Kidney tubule cell (primary cell): Measurements from ENCODE around the gene BIN1.

Experiments used
- DNase-seq: peaks from one replicate; pipeline ENCODE4 v3.0.0-alpha.2; 2018; ENCODE audit warnings: low spot score

The BIN1 gene

DNA sequence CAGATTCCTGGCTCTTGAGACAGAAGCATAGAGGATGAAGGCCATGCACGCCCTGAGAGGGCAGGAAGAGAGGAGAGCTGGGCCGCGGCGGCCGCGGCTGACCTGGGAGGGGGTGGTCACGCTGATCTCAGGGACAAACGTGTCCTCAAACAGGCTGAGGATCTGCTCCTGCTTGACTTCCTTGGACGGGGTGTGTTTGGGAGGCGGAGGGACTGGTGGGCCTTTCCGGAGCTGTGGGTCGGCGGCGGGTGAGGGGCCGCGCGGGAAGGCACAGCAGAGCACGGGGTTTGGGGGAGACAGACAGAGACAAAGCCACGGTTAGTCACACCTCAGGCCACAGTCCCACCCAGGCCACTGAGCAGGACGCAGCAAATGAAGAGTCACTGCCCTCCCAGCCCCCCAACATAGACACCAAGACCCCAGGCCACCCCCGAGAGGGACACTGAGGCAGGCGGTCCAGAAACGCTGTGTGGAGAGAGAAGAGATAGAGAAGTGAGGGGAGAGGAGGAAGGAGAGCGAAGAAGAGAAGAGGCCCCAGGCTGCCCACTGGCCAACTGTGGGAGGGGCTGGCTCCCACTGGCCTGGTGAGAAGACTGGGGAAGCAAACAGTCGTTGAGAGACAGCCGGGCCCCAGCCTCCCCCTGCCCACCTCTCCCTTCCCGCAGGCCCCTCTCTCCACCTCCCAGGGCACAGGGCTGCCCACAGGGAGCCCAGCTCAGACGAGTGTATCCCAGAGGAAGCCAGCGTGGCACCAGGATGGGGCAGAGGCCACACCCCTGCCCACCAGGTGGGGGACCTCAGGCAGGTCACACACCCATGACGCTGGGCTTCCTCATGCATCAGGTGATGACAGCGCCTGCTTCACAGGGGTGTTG, 49.3 kb downstream of the BIN1 start:
- no peak for DNase-seq

DNA sequence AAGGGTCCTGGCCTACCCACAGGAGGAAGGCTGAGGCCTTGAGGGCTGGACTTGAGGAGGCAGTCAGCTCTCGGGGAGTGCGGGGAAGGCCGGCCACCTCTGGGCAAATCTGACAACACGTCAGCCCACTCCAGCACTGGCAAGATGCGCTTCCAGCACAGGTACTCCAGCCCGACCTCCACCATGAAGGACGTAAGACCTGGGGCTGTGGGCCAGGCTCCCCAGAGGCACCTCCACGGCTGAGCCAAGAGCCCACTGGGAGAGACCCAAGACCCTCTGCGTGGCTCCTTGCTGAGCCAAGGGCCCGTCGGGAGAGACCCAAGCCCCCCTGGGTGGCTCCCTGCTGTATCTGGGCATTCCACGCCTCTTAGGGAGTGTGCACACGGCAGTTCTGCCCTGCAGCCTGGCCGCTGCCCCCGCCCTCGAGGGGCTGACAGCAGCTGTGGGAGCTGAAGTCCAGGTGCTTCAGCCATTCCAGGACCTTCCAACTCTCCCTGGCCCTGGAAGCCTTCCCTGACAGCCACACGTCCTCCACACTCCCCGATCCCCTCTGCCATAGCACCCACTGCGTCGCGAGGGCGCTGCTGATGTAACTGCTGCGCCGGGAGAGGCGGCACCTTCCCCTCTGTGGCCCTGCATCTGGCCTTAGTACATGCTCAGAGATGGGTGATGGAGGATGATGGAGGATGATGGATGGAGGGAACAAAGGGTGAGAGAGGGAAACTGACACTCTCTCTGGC, 50.2 kb downstream of the BIN1 start:
- DNase-seq = no peak

DNA sequence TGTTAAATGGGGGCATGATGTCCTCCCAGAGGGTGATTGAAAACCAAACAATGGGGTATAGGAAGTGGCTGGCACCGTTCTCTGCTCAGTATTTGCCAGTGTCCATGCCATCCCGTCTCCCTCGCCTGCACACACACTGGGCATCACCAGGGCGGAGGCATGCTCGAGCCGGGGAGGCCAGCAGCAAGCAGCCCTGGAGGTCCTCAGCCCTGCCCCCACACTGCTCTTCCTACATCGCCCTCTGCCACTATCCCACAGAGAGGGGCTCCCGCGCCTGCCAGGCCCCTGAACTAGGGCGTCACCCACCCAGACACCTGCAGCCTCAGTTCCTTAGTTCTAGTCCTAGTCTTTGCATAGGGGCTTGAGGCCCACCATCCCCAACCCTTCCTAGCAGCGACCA, 50.9 kb downstream of the BIN1 start:
- DNase-seq = no peak

DNA sequence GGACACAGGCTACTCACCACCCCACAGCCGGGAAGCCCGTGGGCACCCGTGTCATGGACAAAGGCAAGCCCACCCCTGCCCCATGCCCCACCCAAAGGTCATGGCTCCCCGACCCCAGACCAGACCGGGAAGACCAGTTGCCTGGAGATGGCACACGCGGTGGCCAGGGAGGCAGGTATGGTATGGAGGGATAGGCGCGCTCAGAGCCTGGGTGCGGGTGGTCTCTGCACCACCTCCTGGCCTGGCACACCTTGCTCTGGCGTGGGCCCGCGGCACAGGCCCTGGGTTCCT, 51.2 kb downstream of the BIN1 start:
- DNase-seq = no peak

GRCh38 chr2:127054996-127055785, 51.8 kb downstream of the BIN1 start:
- DNase-seq = no peak

DNA sequence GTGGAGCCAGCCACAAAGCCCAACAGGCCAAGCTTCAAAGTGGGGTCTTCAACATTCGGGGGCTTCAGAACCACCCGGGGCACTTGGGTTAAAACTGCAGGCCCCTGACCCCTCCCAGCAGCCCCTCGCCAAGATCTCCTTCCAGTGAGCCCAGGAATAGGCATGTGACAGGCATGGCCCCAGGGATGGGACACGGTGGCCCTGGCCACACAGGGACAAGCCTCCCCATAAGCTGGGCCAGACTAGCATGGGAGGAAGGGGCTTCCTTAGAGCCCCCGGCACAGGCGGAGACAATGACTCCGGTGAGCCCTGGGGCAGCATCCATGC, 52.4 kb downstream of the BIN1 start:
- no peak for DNase-seq

DNA sequence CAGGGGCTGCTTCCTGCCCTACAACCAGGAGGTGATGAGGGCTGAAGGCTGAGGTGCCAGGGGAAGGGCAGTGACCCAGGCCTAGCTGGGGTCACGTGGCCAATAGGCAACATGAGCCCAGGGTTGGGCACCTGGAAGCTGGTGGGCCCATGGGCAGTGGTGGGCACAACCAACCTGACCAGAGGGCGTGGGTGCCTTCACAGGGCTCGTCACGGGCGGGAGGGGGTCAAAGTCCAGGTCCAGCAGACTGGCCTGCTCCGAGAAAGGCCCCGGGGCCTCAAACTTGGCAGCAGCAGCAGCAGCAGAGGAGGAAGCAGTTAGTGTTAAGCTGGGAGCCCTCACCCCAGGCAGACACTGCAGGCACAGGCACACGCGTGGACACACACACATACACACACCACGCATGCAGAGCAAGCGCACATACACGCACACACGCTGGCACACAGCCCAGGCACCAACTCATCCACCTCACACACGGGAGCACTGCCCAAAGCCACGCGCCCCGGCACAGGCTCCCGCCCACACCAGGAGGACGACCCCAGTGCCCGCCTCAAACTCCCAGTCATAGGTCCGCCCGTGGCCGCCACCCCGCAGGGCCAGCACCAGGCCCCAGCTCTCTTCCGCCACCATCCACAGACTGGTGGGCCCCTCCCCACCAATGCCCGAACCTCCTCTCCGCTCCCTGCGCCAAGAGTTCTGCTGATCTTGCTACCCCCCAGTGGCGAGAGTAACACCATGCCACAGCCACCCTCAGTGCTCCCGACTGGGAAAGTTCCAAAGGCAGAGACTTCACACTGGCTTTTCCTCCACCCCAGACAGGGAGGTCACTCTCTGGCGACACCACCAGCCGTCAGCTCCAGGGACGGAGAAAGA, 53.0 kb downstream of the BIN1 start:
- peak; percentile 22 for DNase-seq

DNA sequence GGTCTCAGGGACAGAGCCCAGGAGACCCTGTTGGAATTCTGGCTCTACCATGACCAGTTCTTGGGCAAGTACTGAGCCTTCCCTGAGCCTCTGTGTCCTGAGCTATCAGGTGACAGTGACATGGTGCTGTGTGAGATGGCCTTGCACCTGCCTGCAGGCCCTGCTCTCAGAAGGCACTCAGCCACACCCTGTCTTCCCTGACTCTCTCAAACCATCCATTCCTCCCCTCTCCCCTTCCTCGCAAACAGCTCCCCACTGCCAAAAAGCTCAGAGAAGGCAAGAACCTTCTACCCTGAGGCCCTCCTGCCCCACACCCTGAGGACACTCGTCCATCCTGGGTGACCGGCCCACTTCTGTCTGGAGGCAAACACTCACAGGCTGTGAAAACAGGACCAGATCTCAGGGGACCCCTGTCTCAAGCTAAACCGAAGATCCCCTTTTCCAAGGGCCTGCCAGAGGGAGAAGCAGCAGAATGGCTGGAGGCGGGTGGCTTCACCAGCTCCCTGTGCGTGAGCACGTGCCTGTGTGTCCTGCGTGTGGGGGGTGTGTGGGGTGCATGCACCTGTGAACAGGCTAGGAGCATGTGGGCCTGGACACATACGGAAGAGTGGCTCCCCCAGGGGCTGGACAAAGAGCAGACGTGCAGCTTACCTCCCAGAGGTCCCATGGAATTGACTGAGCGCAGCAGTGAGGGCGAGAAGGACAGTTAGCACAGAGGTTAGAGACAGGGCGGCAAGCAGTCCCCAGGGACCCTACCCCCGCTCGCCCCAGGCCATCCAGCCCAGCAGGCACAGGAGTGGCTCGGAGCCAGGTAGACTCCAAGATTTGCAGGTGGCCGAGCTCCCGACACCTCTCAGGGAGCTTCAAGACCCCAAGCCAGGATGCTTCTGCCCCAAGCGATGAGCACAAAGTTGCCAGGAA, 53.9 kb downstream of the BIN1 start:
- DNase-seq = no peak

DNA sequence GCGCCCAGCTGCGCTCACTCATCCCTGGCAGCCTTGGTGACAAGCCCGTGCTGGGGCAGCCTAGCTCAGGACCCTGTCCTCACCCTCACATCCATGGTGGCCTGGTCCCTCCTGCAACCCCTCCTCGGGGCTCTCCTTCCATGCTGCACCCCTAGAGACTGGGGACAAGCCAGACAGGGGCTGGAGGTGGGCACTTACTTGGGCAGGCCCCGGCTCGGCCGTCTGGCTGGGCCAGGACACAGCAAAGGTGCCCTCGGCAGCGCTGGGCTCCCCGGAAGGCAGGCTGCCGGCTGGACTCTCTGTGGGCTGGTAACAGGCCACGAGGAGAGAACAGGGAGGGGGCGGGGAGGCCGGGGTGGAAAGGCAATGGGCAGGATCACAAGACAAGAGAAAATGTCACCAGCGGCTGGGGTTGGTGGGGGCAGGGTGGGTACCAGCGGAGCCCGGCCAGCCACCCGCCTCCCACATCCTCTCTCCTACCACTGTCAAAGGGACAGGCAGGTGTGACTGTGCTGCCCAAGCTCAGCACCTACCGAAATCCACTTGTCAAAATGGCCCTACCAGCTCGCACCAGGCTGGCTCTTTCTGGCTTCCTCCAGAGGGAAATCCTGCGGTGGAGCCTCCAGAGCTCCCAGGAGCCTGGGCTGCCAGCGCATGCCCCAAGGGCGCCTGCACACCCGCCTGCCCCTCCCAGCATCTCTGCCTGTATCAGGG, 54.7 kb downstream of the BIN1 start:
- DNase-seq = no peak

GRCh38 chr2:127051116-127052056, 55.6 kb downstream of the BIN1 start:
- no peak for DNase-seq

- DNase-seq = no peak
Observed at GRCh38 chr2:127050803-127051115, 56.2 kb downstream of the BIN1 start.

DNA sequence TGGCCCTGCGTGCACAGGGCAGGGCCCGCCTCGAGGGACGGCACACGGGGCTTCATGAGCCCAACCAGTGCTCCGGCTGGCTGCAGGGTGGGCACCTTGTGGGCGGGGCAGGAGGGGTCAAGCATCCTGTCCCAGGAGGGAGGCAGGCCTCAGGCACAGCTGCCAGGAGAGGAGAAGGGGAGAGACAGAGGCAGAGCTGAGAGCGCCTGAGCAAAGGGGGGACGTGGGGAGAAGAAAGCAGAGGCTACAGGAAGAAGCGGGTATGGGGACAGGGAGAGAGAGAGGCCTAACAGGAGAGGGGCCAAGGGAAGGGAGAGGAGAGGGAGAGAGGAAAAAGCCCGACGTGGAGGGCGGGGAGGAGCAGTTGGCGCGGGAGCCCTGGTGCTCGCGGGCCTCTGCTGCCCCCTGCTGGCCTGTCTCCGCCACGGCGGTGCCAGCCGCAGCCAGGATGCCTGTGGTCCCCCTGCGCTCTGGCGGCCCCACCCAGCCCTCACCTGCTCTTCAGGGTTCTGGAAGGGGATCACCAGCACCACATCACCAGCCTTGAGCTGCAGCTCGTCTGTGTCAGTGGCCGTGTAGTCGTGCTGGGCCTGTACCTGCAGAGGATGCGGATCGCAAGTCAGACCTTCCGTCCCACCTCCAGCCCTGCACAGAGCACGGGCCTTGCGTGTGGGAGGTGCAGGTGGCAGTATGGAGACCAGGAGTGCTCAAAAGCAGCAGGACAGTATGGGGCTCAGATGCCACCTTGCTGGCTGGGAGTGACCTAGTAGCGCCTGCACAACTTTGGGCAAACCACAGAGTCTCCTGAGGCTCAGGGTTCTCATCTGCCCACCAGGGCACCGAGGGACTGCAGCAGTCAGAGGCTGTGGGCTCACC, 56.8 kb downstream of the BIN1 start:
- DNase-seq = peak; percentile 38

GRCh38 chr2:127048969-127049897, 57.7 kb downstream of the BIN1 start:
- DNase-seq = no peak

GRCh38 chr2:127048618-127048935, 58.4 kb downstream of the BIN1 start:
- DNase-seq = no peak

DNA sequence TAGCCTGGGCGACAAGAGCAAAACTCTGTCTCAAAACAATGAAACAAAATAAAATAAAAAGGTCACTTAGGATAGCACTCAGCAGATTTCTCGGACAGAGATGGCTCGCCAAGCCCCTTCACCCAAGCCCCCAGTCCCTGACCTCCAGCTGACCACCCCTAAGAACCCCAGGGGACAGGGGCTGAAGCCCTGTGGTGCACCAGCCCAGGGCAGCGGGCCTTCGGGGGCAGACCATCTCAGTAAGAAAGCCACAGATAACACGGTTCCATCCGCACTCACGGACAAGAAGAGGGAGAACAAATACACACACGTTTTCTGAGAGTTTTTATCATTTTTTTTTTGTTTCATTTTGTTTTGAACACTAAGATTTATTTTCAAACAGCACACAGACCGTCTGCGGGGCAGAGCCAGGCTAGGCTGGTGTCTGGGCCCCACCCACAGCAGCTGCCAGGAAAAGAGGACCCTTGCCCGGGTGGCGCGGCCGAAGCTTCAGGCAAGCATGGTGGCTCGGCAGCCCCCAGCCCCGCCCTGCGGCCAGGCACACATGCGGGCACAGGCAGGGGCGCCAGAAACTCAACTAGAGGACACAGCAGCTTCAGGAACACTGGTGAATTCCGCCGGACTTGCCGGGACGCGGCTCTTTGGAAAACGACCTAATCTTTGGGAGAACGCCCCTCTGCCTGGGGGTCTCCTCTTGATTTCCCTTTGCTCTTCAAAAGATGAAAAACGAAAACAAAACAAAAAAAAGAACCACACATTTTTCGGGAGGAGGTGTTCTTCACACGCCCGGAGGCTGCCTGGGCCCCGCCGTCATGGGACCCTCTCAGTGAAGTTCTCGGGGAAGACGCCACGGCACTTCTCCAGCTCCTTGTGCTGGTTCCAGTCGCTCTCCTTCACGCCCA, 59.0 kb downstream of the BIN1 start:
- no peak for DNase-seq

GRCh38 chr2:127047054-127047453, 59.9 kb downstream of the BIN1 start:
- no peak for DNase-seq
